ENCODE results near the gene CLEC4D. TPM values are rescaled to one million over a fixed set of nuclear protein-coding genes. Genes with fewer than 3 reads are reported as not detected.

Gene CLEC4D
- total RNA-seq, 1 experiment from 2014 or later, result not detected

DNA sequence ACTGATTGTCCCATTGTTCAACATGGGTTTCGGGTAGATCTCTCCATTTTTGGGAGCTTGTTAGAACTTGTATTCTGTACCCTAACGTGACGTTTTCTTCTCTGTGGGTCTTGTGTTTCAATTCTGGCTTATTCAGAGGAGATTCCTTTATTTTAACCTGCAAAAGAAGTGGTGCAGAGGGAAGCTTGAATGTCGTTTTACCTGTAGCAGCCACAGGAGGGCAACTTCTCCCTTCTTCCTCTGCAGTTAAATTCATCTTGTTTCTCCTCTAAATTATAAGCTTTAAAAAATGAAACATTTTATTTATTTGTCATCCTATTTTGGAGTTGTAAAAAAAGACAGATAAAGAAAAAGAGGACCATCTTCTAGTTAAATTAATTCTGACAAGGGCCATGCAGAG lies 13.7 kb upstream of the CLEC4D start:
- RAD21 ChIA-PET (ENCODE audit: low non-redundant PET in 1 of 2, low total read pairs in 2 of 2, uncharacterized antibody in 2 of 2, unreplicated experiment in 2 of 2), result no interaction called here

DNA sequence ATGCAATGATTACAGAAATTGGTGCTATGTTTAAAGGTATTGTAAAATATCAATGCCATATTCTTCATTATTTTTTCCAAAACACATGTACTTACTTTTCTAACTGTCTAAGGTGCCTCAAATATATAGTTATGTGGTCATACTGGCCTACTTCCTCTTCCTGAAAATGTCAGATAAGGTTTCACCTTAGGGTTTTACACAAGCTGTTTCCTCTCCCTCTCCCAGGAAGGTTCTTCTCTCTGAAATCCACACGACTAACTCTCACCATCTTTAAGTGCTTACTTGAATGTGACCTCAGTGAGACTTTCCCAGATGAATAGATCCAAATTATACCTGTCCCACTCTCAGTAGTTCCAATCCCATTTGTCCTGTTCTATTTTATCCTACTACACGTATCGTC lies 11.6 kb upstream of the CLEC4D start:
- POLR2A ChIA-PET, result no interaction called here
- no peak for ATAC-seq
- Histone ChIP-seq H3K9me2 (ENCODE audit: insufficient read depth) (no peaks in the 10 kb centered on the region), H3K27ac (ENCODE audit: low read depth, low read length) (no peak overlapping the region), H3K4me3 (replicated peaks in 1 of 2; ENCODE audit: low read depth in 1 of 2, low read length in 2 of 2) (no peak overlapping the region), H4K20me1 (ENCODE audit: insufficient read depth) (no peaks in the 10 kb centered on the region), H2AFZ (ENCODE audit: low read depth, low read length, poor library complexity, severe bottlenecking) (no peak overlapping the region), H3K79me2 (ENCODE audit: insufficient read depth, low read length) (no peaks in the 10 kb centered on the region), H3K9ac (ENCODE audit: low read length) (no peak overlapping the region), H3K4me1 (ENCODE audit: control insufficient read depth in 1 of 2, insufficient read depth in 2 of 2, low read length in 2 of 2) (no peaks in the 10 kb centered on the region), H3K4me2 (ENCODE audit: low read length) (no peak overlapping the region), H3K9me3 (ENCODE audit: control insufficient read depth in 1 of 2, insufficient read depth in 1 of 2, low read depth in 1 of 2, low read length in 2 of 2) (no peaks in the 10 kb centered on the region), H3K36me3 (ENCODE audit: control insufficient read depth in 1 of 2, insufficient read depth in 2 of 2, low read length in 2 of 2) (no peaks in the 10 kb centered on the region), H3K27me3 (ENCODE audit: insufficient read depth, low read length) (peaks cover 56% of the 10 kb centered on the region)
- intact Hi-C loops (cut with micrococcal nuclease), result no loop called here
- CTCF ChIA-PET, result interaction anchor here (1.1 to 3.7 kb wide), 2 partner anchors 43 to 547 kb away, joined by 3 to 16 read pairs; no protein-coding TSS in a partner anchor
- RAD21 ChIA-PET (ENCODE audit: low non-redundant PET in 1 of 2, low total read pairs in 2 of 2, uncharacterized antibody in 2 of 2, unreplicated experiment in 2 of 2), result interaction anchor here in 1 of 2 experiments (0.7 kb wide), 1 partner anchor 8 kb away, joined by 3 read pairs; no protein-coding TSS in a partner anchor
- no TSS peak for BruUV-seq (replicated peaks)
- no peak for DNase-seq (ENCODE audit: low read depth, low spot score)
- TF ChIP-seq ZNF274 (IDR thresholded peaks at IDR 0.05; ENCODE audit: low read depth, low read length) (no peak), CBX3 (IDR thresholded peaks at IDR 0.05; ENCODE audit: low read depth) (no peak), EZH2 (IDR thresholded peaks at IDR 0.05) (no peak), POLR2A (IDR thresholded peaks at IDR 0.05; ENCODE audit: borderline replicate concordance, extremely low read depth, insufficient read depth, insufficient read length) (no peak), RAD21 (IDR thresholded peaks at IDR 0.05; ENCODE audit: low read depth) (no peak), FOSL1 (IDR thresholded peaks at IDR 0.05; ENCODE audit: low read depth) (no peak), POLR2AphosphoS5 (IDR thresholded peaks at IDR 0.05; ENCODE audit: low read depth, low read length) (no peak), CEBPB (IDR thresholded peaks at IDR 0.05; ENCODE audit: low read depth) (no peak)
- TF ChIP-seq, protein P1, sequence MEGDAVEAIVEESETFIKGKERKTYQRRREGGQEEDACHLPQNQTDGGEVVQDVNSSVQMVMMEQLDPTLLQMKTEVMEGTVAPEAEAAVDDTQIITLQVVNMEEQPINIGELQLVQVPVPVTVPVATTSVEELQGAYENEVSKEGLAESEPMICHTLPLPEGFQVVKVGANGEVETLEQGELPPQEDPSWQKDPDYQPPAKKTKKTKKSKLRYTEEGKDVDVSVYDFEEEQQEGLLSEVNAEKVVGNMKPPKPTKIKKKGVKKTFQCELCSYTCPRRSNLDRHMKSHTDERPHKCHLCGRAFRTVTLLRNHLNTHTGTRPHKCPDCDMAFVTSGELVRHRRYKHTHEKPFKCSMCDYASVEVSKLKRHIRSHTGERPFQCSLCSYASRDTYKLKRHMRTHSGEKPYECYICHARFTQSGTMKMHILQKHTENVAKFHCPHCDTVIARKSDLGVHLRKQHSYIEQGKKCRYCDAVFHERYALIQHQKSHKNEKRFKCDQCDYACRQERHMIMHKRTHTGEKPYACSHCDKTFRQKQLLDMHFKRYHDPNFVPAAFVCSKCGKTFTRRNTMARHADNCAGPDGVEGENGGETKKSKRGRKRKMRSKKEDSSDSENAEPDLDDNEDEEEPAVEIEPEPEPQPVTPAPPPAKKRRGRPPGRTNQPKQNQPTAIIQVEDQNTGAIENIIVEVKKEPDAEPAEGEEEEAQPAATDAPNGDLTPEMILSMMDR (IDR thresholded peaks at IDR 0.05 in 2 of 3, conservative IDR thresholded peaks at IDR 0.05 in 1 of 3; ENCODE audit: borderline replicate concordance in 1 of 3, insufficient read depth in 1 of 3, low read depth in 2 of 3, low read length in 2 of 3), result no peak
- TF ChIP-seq, protein P2, sequence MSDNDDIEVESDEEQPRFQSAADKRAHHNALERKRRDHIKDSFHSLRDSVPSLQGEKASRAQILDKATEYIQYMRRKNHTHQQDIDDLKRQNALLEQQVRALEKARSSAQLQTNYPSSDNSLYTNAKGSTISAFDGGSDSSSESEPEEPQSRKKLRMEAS (IDR thresholded peaks at IDR 0.05), result no peak
- TF ChIP-seq, protein P3, sequence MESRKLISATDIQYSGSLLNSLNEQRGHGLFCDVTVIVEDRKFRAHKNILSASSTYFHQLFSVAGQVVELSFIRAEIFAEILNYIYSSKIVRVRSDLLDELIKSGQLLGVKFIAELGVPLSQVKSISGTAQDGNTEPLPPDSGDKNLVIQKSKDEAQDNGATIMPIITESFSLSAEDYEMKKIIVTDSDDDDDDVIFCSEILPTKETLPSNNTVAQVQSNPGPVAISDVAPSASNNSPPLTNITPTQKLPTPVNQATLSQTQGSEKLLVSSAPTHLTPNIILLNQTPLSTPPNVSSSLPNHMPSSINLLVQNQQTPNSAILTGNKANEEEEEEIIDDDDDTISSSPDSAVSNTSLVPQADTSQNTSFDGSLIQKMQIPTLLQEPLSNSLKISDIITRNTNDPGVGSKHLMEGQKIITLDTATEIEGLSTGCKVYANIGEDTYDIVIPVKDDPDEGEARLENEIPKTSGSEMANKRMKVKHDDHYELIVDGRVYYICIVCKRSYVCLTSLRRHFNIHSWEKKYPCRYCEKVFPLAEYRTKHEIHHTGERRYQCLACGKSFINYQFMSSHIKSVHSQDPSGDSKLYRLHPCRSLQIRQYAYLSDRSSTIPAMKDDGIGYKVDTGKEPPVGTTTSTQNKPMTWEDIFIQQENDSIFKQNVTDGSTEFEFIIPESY (IDR thresholded peaks at IDR 0.05; ENCODE audit: extremely low read depth, insufficient replicate concordance, low read length), result no peak

More for the DNA sequence above, 13.7 kb upstream of the CLEC4D start:
- no peaks in the 10 kb centered on the region for H3K9me3 ChIP-seq (ENCODE audit: control insufficient read depth in 1 of 2, insufficient read depth in 1 of 2, low read depth in 1 of 2, low read length in 2 of 2)
- no peaks in the 10 kb centered on the region for H3K9me2 ChIP-seq (ENCODE audit: insufficient read depth)
- TF ChIP-seq, protein P1 (IDR thresholded peaks at IDR 0.05 in 2 of 3, conservative IDR thresholded peaks at IDR 0.05 in 1 of 3; ENCODE audit: borderline replicate concordance in 1 of 3, insufficient read depth in 1 of 3, low read depth in 2 of 3, low read length in 2 of 3), result peak in 1 of 3 experiments; percentile 23; a peak in 1 of 6 replicates
- TF ChIP-seq POLR2AphosphoS5 (IDR thresholded peaks at IDR 0.05; ENCODE audit: low read depth, low read length), result no peak
- no peaks in the 10 kb centered on the region for H3K36me3 ChIP-seq (ENCODE audit: control insufficient read depth in 1 of 2, insufficient read depth in 2 of 2, low read length in 2 of 2)
- no peaks in the 10 kb centered on the region for H4K20me1 ChIP-seq (ENCODE audit: insufficient read depth)
- H3K4me1 ChIP-seq (ENCODE audit: control insufficient read depth in 1 of 2, insufficient read depth in 2 of 2, low read length in 2 of 2), result no peaks in the 10 kb centered on the region
- H3K79me2 ChIP-seq (ENCODE audit: insufficient read depth, low read length), result no peaks in the 10 kb centered on the region
- H3K9ac ChIP-seq (ENCODE audit: low read length), result no peak overlapping the region
- H3K27ac ChIP-seq (ENCODE audit: low read depth, low read length), result no peak overlapping the region
- H2AFZ ChIP-seq (ENCODE audit: low read depth, low read length, poor library complexity, severe bottlenecking), result no peak overlapping the region
- intact Hi-C loops (cut with micrococcal nuclease), result no loop called here
- ATAC-seq (no peak), DNase-seq (ENCODE audit: low read depth, low spot score) (no peak)
- no peak overlapping the region for H3K4me2 ChIP-seq (ENCODE audit: low read length)
- ChIA-PET POLR2A (no interaction called here), CTCF (interaction anchor here (0.6 to 3.7 kb wide), 8 partner anchors 8 to 549 kb away, joined by 3 to 16 read pairs (median 4); no protein-coding TSS in a partner anchor)
- no peak overlapping the region for H3K4me3 ChIP-seq (replicated peaks in 1 of 2; ENCODE audit: low read depth in 1 of 2, low read length in 2 of 2)
- no TSS peak for BruUV-seq (replicated peaks)
- peaks cover 51% of the 10 kb centered on the region for H3K27me3 ChIP-seq (ENCODE audit: insufficient read depth, low read length)

Measured in HCT116 (cell line).